GM19324 (cell line): ENCODE data around the gene KRT8.
A peak's percentile ranks its signal among the peaks of the same experiment; 100 is the strongest.
"Not testable (repeated sequence)": the region's sequence is repeated elsewhere in the genome, so short reads cannot be mapped to it uniquely, and the experiment has no call there.

Experiments
- ATAC-seq: cut with Tn5 transposase; IDR thresholded peaks from one replicate; pipeline ENCODE4 v1.9.1; 2021; ENCODE audit warnings: mild to moderate bottlenecking, moderate library complexity; ENCODE audit not compliant: unreplicated experiment, low FRiP score

Gene KRT8

GRCh38 chr12:52903855-52904508 is 894 bp downstream of the KRT8 start:
- ATAC-seq = no peak

- no peak for ATAC-seq
Observed at GRCh38 chr12:52903285-52903854, 1.5 kb downstream of the KRT8 start.

- ATAC-seq = no peak
Observed at GRCh38 chr12:52901715-52902541, 2.9 kb downstream of the KRT8 start.

- no peak for ATAC-seq
Observed at GRCh38 chr12:52900896-52901714, 3.8 kb downstream of the KRT8 start.

GRCh38 chr12:52900166-52900895 is 4.5 kb downstream of the KRT8 start:
- no peak for ATAC-seq

- ATAC-seq = no peak
Observed at GRCh38 chr12:52899338-52900035, 5.4 kb downstream of the KRT8 start.

- ATAC-seq = no peak
Observed at GRCh38 chr12:52896190-52897100, 8.4 kb downstream of the KRT8 start.

- ATAC-seq = no peak
Observed at GRCh38 chr12:52895726-52896189, 9.1 kb downstream of the KRT8 start.

GRCh38 chr12:52892974-52893373 is 11.9 kb downstream of the KRT8 start:
- no peak for ATAC-seq

GRCh38 chr12:52892207-52892852 is 12.5 kb downstream of the KRT8 start:
- no peak for ATAC-seq

GRCh38 chr12:52891044-52891443 is 13.8 kb downstream of the KRT8 start:
- ATAC-seq = no peak

GRCh38 chr12:52890417-52890816 is 14.5 kb downstream of the KRT8 start:
- no peak for ATAC-seq

- ATAC-seq = no peak
Observed at GRCh38 chr12:52884526-52885293, 20.2 kb downstream of the KRT8 start.

- not testable (repeated sequence) for ATAC-seq
Observed at GRCh38 chr12:52880499-52880898, 24.4 kb downstream of the KRT8 start.

- peak; percentile 42 for ATAC-seq
Observed at GRCh38 chr12:52879394-52880351, 25.2 kb downstream of the KRT8 start.
